Stimulated activated CD4-positive, alpha-beta T cell treated with anti-CD3 and anti-CD28 coated beads, Interleukin-12 subunit alpha, Interleukin-12 subunit beta, amount 100 ng/mL, for 4 hours (primary cell): ENCODE measurements around the gene HRK.
A peak's percentile ranks its signal among the peaks of the same experiment; 100 is the strongest.

Source experiments
- DNase-seq: peaks from one replicate; pipeline ENCODE4 v3.0.0-alpha.2; 2020

Gene HRK

DNA sequence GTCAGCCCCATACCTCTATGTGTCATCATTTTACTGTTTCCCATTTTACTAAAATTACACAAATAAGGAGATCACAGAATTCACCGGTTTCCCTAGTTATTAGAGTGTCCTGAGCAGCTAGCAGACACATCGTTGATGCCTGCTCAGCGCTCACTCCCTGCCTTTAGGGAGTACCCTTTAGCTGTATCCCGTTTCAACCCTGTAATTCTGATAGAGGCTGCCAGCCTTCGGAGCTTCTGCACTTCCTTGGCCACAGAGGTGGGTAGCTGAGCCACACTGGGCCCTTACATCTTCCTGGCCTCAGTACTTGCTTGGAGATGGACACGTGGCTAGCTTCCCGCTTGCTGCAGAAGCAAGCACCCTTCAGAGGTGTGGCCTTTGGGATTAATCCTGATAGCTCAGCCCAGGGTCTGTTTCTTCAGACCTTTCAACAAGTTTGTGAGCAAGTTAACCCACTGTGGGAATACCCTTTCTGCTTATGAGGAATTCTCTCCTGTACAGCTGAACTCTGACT, 15.2 kb upstream of the HRK start:
- no peak for DNase-seq

DNA sequence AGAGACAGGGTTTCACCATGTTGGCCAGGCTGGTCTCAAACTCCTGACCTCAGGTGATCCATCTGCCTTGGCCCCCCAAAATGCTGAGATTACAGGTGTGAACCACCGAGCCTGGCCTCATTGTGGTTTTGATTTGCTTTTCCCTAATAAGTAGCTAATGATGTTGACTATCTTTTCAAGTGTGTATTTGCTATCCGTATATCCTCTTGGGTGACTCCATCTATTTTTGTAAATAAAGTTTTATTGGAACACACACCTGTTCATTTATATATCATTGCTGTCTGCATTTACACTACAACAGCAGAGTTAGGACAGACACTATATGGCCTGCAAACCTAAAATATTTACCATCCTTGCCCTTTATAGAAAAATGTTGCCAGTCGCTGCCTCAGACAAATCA, 13.7 kb upstream of the HRK start:
- DNase-seq = no peak

DNA sequence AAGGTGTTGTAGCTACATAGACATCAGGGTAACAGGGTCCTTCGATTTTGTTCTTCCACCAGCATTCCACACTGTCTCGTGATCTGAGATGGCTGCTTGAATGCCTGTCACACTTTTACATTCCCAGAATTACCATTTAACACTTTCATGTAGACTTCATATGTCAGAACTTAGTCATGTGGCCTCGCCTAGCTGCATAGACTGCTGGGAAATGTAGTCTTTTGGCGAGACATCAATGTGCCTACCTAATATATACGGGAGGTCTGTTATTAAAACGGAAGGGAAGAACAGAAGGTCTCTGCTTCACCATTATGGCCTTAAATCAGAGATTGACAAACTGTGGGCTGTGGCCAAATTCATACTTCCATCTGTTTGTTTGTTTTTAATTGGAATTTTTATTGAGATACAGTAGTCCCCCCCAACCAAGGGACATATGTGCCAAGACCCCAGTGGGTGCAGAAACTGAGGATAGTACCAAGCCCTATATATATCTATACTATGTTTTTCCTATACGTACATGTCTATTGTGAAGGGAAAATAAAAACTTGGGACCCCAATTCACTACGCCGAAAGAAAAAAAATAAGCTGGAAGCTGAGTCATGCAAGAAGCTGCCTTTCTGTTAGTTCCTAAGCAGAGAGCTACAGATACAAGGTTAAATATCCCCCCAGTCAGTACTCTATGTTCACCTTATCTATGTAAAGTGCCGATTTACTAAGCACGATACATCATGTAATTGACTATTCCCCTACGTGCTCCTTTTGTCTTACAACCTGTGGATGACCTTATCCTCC, 11.3 kb upstream of the HRK start:
- no peak for DNase-seq

DNA sequence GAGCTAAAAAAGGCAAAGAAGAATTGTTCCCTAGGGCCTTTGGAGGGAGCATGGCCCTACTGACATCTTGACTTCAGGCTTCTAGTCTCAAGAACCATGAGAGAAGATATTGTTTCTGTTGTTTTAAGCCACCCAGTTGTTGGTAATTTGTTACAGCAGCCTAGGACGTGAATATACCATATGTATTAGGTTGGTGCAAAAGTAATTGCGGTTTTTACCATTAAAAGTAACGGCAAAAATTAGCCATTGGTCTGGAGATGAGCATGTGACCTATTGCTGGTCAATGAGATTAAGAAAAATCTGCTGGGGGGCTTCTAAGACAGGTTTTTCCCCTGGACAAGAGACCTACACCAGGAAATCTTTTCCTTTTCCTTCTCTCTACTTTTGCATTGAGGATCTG, 9.8 kb upstream of the HRK start:
- no peak for DNase-seq

DNA sequence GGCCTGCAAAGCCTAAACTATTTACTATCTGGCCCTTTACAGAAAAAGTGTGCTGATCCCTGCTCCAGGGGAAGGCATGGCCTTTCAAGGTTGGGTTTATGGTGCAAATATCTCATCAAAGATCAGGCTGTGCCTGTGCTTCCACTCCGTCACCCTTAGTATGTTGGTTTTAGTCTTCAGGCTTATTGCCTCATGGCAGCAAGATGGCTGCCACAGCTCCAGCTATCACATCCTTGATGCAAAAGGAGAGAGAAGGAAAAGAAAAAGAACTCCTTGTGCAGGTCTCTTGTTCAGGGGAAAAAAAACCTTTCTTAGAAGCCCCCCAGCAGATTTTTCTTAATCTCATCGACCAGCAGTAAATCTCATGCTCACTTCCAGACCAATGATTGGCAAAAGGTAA, 9.1 kb upstream of the HRK start:
- DNase-seq = no peak

DNA sequence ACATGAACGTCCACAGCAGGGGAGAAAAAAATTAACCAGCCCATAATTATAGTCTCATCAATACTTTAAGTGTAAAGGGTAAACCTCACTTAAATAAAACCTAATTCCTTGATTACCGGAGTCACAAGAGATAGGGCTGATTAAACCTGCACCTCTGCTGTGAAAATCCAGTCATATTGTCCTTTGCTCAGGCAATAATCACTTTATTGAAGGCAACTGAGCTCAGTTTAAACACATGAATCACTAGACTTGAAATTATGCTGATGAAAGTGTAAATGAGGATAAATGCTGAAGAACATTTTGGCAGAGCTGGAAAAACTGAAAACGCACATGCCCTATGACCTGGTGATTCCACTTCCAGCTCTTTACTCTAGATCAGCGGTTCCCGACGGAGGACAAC, 6.7 kb upstream of the HRK start:
- no peak for DNase-seq

DNA sequence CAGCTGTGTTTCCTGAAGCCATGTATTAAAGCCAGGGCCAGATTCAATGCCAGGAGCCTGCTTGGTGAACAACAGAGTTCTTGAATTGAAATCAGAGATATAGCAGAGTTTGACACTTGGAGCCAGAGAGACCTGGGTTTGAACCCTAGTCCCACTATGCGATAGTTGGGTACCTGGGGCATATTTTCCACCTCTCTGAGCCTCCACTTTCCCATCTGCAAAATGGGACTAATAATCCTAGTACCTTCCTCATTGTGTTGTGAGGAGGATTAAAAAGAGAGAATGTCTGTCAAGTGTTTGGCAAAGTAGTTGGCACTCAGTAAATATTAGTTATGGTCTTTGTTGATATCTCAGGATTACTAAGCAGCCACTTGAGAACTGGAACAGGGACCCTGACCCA, 6.0 kb upstream of the HRK start:
- DNase-seq = no peak

DNA sequence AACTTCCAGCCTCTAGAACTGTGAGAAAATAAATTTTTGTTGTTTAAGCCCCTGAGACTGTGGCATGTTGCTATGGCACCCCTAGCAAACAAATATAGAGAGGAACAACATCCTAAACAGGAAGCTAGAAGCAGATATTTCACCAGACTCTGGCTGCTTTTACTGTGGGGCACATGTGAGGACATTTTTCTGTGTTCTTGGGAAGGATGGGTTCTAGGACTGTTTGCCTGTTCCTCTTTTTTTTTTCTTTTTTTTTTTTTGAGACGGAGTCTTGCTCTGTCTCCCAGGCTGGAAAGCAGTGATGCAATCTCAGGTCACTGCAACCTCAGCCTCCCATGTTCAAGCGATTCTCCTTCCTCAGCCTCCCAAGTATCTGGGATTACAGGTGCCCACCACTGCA, 4.2 kb upstream of the HRK start:
- DNase-seq = no peak

DNA sequence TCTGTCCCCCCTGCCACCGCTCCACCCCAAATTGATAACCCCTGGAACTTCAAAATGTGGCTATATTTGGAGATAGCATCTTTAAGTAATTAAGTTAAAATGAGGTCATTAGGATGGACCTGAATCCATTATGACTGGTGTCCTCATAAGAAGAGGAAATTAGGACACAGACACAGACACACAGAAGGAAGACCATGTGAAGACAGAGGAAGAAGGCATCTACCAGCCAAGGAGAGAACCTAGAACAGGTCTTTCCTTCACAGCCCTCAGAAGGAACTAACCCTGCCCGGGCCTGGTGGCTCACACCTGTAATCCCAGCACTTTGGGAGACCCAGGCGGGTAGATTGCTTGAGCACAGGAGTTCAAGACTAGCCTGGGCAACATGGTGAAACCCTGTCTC, 3.6 kb upstream of the HRK start:
- DNase-seq = no peak

DNA sequence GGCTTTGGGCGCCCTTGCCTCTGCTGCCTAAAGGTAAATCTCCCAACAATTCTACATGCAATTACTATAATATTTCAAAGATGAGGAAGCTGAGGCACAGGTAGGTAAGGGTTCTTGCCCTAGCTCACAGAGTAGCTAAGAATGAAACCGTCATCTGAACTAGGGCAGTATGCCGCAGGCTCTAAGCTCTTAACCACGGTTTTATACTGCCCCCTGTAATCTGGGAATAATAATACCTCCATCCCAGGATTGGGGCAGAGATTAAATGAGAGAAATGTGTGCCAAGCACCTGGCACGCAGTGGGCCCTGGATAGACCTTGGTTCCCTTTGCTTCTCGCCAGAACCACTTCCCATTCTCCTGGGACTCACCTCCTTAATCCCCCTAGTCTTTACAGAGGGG, 1.5 kb upstream of the HRK start:
- DNase-seq = no peak

DNA sequence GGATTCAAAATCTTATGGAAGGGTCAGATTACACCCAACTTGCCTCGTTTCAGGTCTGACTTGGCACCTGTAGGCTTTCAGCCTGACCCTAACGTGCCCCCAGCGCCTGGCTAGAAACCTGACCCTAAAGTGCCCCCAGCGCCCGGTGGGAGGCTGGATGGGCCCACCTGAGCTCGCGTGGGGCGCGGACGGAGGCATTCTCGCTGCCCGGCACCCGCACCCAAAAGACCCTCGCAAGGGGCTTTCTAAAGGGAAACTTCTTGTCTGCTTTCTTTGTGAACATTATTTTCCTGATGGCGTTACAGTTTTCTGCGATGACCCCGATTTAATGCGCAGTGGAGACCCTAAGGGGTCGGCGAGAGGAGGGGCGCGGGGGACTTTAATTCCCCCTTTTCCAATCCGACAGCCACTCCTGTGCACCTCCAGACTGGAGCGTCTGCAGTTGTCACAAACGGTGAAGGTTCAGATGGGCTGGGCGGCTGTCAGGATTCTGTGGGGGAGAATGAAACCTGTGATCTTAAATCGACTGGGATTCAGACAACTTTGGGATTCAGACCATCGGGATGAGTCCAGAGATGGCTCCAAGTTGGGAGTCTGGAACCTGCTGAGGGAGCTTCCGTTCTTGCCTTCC, 751 bp upstream of the HRK start:
- DNase-seq = no peak

DNA sequence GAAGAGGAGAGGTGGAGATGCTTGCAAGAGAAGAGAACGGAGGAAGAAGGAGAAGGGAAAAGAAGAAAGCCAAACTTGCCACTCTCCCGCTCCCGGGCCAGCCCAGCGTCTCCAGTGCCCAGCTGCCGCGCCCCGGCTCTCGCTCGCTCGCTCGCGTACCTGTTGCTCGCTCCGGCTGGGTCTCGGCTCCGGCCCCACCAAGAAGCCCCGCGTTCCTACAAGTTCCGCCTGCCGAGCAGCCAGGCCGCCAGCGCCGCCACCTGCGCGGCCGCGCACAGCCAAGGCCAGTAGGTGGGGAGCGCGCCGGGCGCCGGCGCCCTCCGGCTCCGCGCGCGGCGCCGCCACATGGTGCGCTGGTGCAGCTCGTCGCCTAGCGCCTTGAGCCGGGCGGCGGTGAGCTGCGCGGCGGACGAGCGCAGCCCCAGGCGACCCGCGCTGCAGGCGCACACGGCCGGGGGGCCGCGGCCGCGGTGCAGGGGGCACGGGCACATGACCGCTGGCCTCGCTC, 370 bp downstream of the HRK start:
- peak; percentile 25 for DNase-seq

DNA sequence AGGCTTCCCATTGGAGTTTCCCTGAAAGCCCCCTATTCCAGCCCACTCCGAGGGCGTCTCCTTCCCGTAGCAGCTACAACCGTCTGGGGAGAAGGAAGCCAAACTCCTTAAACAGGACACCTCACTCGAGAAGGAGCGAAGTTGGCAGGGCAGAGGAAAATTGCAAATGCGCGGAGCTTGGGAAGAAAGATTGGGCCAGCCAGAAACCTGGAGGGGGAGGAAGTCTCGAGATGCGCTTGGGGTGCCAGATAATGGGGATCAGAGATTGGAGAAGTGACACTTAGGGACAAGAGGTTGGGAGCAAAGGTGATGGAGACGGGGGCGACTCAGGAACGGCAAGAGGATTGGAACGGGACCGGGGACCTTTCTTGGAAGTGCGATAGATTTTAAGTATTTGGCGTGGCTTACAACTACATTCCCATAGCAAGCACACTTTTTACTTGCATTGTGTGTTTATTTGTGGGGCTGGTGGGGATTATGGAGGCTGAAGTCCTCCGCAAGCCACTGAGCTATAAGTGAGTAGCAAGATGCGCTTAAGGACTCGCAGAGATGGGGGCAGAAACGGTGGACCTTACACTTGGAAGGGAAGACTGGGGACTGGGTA, 926 bp downstream of the HRK start:
- no peak for DNase-seq

DNA sequence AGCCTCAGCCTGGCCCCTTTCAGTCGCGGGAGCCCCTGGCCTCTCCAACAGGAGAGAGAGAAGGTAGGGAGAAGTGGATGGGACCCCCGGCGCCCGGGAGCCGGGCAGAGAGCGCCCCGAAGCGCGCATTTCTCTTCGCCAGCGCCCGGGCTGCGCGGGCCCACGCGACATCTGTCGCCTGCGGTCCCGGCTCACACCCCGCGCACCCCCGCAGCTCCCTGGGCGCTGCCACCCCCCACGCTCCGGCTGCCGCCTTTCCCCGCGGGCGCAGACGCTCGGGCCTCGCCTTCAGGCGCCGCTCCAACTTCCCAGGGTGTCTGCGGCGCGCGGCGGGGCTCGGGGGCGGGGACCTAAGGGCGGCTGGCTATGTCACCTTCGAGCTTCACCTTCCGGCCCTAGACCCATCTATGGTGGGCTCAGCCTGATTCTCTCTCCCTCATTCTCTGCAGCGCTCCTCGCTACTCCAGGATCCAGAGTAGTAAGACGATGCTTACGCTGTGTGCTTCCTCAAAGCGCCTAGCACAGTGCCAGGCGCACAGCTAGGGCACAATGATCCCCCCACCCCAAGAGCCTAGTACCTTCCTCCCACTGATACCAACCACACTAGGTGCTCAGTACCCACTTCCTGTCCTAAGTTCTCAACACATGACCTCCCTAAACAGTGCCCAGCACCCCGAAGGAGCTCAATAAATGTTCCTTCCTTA, 1.6 kb downstream of the HRK start:
- DNase-seq = no peak

DNA sequence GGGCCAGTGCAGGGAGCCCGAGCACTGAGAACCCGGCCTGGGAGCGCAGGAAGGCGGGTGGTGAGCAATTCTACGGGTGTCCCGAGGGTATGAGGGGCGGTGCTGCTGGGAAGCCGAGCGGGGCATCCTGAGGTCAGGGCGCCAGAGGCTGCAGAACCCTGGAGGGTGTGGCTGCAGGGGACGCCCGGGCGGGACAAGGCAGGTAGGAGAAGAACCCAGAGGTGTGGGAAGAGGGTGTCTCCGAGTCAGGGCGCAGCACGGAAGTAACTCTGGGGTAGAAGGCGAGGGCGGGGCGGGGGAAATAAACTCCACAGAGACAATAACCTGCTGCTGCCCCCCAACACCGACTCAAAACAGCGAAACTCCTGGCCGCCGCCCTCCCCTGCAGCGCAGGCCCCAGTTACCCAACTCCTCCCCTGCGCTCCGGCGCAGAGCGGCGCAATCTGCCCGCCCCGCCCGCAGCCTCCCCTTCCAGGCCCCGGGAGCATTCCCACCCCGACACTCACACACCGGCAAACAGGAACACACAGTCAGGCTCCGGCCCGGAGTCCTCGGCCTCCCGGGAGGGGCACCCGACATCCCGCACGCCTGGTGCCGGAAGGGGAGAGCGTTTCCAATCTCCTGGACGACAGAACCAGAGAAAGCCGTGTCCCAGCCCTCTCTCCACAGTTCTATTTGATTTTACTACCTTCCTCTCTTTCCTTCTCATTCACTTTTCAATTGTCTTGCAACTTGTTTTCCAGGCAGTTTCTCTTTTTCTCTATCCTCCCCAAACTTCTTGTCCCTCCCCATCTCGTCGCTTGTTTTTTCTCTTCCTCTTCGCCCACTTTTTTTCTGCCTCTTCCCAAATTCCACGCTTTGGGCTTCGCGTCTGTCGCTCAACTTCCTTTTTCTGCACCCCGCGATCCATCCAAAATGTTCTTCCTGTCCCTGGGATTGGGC, 2.4 kb downstream of the HRK start:
- no peak for DNase-seq

DNA sequence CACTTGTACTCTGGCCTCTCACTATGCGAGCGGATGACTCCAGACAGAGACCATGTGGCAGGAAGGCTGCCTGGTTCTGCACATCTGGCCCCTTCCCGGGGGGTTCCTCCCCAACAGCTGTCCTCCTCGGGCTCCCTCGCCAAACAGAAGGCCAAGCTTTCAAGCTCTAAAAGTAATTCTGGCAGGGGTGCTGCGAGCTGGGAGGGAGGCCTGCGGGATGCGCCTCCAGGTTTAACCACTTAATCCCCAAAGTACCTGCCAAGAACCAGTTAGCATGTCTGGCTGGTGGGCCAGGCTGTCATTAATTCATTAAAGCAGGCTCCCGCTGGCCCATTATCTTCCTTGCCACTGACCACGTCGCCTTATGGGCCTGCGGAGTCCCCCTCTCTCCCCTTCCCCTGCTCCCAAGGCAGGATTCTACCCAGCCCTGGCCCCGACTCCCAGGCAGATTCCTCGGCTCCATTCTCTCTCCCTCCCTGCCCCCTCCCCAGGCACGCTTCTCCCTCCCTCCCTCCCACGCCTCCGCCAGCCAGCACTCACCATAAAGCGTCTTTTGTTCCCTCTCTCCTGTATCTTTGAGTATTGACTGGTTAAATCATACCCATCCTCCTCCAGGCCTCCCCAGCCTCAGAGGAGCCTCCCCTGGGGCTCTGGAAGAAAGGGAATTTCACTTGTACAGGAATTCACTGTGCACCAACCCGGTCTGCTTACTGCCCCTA, 4.9 kb downstream of the HRK start:
- no peak for DNase-seq

DNA sequence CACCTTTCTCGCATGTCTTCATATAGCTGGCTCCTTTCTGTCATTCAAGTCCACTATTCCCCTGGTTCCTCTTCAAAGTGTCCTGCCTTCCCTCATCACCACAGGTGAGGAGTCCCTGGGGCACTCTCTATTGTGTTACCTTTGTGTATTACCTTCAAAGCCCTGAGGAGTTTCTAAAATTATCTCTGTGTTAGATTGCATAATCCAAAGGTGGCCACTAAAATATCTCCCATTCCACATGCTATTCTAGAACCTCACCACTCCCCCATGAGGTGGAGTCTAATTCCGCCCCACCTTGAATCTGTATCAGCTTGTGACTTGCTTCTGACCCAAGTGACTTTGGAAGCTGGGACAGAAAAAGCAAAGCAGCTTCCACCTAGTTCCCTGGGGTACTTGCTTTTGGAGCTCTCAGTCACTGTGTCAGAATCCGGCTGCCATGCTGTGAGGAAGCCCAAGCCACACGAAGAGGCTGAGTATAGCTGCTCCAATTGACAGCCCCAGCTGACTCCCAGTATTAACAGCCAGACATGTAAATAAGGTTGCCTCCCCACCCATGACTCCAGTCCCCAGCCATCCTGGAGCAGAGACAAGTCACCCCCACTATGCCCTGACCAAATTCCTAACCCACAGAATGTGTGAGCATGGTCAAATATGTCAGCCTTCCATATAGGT, 6.8 kb downstream of the HRK start:
- no peak for DNase-seq

DNA sequence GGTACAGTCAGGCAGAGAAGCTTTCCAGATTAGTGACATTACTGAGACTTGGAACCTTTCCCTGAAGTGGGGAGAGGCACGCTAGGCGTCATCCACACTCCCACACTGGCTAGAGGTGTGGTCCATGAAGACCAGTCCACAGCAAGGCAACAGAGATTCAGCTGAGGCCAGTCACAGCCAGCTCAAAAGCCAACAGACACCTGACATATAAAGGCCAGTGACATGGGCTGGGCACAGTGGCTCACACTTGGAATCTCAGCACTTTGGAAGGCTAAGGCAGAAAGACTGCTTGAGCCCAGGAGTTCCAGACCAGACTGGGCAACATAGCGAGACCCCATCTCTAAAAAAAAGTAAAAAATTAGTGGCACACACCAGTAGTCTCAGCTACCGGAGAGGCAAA, 10.9 kb downstream of the HRK start:
- no peak for DNase-seq

DNA sequence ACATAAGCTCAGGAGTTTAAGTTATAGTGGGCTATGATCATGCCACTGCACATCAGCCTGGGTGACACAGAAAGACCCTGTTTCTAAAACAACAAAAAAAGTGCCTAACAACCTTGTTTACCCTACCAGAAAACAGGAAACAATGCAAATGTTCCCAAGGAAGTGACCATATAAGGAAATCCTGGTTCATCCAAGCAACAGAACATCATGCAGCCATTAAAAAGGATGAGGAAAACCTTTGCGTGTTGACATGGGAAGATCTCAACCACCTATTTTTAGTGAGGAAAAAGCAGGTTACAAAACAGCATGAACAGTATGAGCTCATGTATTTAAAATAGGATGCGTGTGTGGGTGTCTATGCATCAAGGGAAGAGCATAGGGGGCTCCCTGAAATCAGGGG, 13.7 kb downstream of the HRK start:
- DNase-seq = no peak

DNA sequence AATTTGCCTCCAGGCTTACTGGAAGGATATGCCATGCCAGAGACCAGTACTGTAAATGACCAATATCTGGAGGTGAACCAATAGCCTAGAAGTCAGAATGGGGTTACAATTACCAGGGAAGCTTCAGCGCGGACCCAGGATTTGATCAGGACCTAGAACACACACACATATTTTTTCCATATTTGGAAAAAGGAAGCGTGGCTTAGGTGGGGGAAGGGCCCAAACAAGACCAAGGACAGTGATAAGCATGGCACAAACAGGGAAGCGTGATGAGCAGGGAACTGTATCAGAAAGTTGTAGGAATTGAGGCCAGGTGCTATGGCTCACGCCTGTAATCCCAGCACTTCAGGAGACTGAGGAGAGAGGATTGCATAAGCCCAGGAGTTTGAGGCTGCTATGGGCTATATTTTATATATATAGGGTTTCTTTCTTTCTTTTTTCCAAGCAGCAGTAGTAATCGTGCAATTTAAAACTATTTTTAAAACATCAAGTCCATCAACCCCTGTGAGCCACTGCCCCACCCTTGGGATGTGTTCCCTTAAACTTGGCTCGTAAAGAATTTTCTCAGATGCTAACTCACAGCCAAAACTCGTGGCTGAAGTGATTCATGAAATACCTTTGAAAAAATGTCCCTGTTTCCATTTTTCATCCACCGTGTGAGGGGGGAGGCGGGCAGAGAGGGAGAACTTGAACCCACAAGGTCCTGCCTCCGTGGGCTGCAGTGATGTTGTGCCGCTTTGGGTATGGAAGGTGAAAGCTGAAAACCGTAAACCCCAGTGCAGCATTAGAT, 16.7 kb downstream of the HRK start:
- no peak for DNase-seq
